Activated T-cell treated with anti-CD3 and anti-CD28 coated beads, Interleukin-2, amount 50 U/mL, for 24 hours (primary cell): ENCODE results near the gene SCFD2.

Experiments used
- DNase-seq: peaks from one replicate; pipeline ENCODE4 v3.0.0-alpha.2; 2020
- H3K27ac Mint-ChIP-seq: 2 replicates; pipeline ENCODE4 v1.8.0; 2020; ENCODE audit warnings: mild to moderate bottlenecking, mixed read lengths
- H3K27me3 Mint-ChIP-seq: 2 replicates; pipeline ENCODE4 v1.8.0; 2020; ENCODE audit warnings: mixed read lengths
- H3K36me3 Mint-ChIP-seq: 2 replicates; pipeline ENCODE4 v1.8.0; 2020; ENCODE audit warnings: low read depth, mixed read lengths
- H3K4me1 Mint-ChIP-seq: 2 replicates; pipeline ENCODE4 v1.8.0; 2020; ENCODE audit warnings: low read depth, mixed read lengths
- H3K4me3 Mint-ChIP-seq: 2 replicates; pipeline ENCODE4 v1.8.0; 2020; ENCODE audit warnings: mild to moderate bottlenecking, moderate library complexity, mixed read lengths
- H3K9me3 Mint-ChIP-seq: 2 replicates; pipeline ENCODE4 v1.8.0; 2020; ENCODE audit warnings: mixed read lengths

Gene SCFD2

GRCh38 chr4:52982946-52983340 lies 382.9 kb downstream of the SCFD2 start:
- Mint-ChIP-seq H3K36me3 (peaks cover under 1% of the 10 kb centered on the region), H3K4me1 (peaks cover 4% of the 10 kb centered on the region), H3K27ac (no peak overlapping the region), H3K4me3 (no peak overlapping the region), H3K9me3 (no peaks in the 10 kb centered on the region), H3K27me3 (no peaks in the 10 kb centered on the region)
- no peak for DNase-seq

GRCh38 chr4:52982255-52982945 lies 383.5 kb downstream of the SCFD2 start:
- no peak overlapping the region for H3K27ac Mint-ChIP-seq

GRCh38 chr4:52979821-52980590 lies 385.9 kb downstream of the SCFD2 start:
- H3K36me3 Mint-ChIP-seq = peaks cover 12% of the 10 kb centered on the region
- H3K27me3 Mint-ChIP-seq = no peaks in the 10 kb centered on the region
- DNase-seq = no peak
- H3K4me3 Mint-ChIP-seq = no peak overlapping the region
- peaks cover 5% of the 10 kb centered on the region for H3K4me1 Mint-ChIP-seq
- H3K9me3 Mint-ChIP-seq = no peaks in the 10 kb centered on the region
- no peak overlapping the region for H3K27ac Mint-ChIP-seq

More at GRCh38 chr4:52982255-52982945, 383.5 kb downstream of the SCFD2 start:
- Mint-ChIP-seq H3K9me3 (no peaks in the 10 kb centered on the region), H3K4me3 (no peak overlapping the region), H3K27me3 (no peaks in the 10 kb centered on the region), H3K36me3 (peaks cover 1% of the 10 kb centered on the region), H3K4me1 (peaks cover 4% of the 10 kb centered on the region)
- no peak for DNase-seq

GRCh38 chr4:52979020-52979419 lies 386.8 kb downstream of the SCFD2 start:
- Mint-ChIP-seq H3K27me3 (no peaks in the 10 kb centered on the region), H3K4me1 (peaks cover 5% of the 10 kb centered on the region), H3K27ac (no peak overlapping the region), H3K9me3 (no peaks in the 10 kb centered on the region), H3K36me3 (peaks cover 12% of the 10 kb centered on the region), H3K4me3 (no peak overlapping the region)
- DNase-seq = no peak

GRCh38 chr4:52977252-52977651 lies 388.6 kb downstream of the SCFD2 start:
- Mint-ChIP-seq H3K27me3 (no peaks in the 10 kb centered on the region), H3K4me1 (peaks cover 2% of the 10 kb centered on the region), H3K27ac (no peak overlapping the region), H3K36me3 (peaks cover 21% of the 10 kb centered on the region), H3K9me3 (no peaks in the 10 kb centered on the region), H3K4me3 (no peak overlapping the region)
- no peak for DNase-seq

- Mint-ChIP-seq H3K4me3 (no peak overlapping the region), H3K27ac (no peak overlapping the region), H3K27me3 (no peaks in the 10 kb centered on the region), H3K4me1 (peaks cover 2% of the 10 kb centered on the region), H3K9me3 (no peaks in the 10 kb centered on the region), H3K36me3 (peaks cover 22% of the 10 kb centered on the region)
- no peak for DNase-seq
Observed at GRCh38 chr4:52976523-52977230, 389.2 kb downstream of the SCFD2 start.

- peaks cover 27% of the 10 kb centered on the region for H3K36me3 Mint-ChIP-seq
- no peaks in the 10 kb centered on the region for H3K4me1 Mint-ChIP-seq
- DNase-seq = no peak
- H3K4me3 Mint-ChIP-seq = no peak overlapping the region
- H3K9me3 Mint-ChIP-seq = no peaks in the 10 kb centered on the region
- H3K27ac Mint-ChIP-seq = no peak overlapping the region
- no peaks in the 10 kb centered on the region for H3K27me3 Mint-ChIP-seq
Observed at GRCh38 chr4:52968691-52969090, 397.2 kb downstream of the SCFD2 start.

GRCh38 chr4:52968241-52968640 lies 397.6 kb downstream of the SCFD2 start:
- Mint-ChIP-seq H3K9me3 (no peaks in the 10 kb centered on the region), H3K4me1 (no peaks in the 10 kb centered on the region), H3K36me3 (peaks cover 26% of the 10 kb centered on the region), H3K4me3 (no peak overlapping the region), H3K27ac (no peak overlapping the region), H3K27me3 (no peaks in the 10 kb centered on the region)
- no peak for DNase-seq

- no peak overlapping the region for H3K4me3 Mint-ChIP-seq
- H3K9me3 Mint-ChIP-seq = no peaks in the 10 kb centered on the region
- H3K27ac Mint-ChIP-seq = no peak overlapping the region
- DNase-seq = no peak
- peaks cover 17% of the 10 kb centered on the region for H3K36me3 Mint-ChIP-seq
- H3K4me1 Mint-ChIP-seq = no peaks in the 10 kb centered on the region
- no peaks in the 10 kb centered on the region for H3K27me3 Mint-ChIP-seq
Observed at GRCh38 chr4:52966781-52967180, 399.1 kb downstream of the SCFD2 start.

GRCh38 chr4:52966172-52966571 lies 399.7 kb downstream of the SCFD2 start:
- Mint-ChIP-seq H3K27me3 (no peaks in the 10 kb centered on the region), H3K4me3 (no peak overlapping the region), H3K36me3 (peaks cover 18% of the 10 kb centered on the region), H3K27ac (no peak overlapping the region), H3K4me1 (no peaks in the 10 kb centered on the region), H3K9me3 (no peaks in the 10 kb centered on the region)
- no peak for DNase-seq

- Mint-ChIP-seq H3K9me3 (no peaks in the 10 kb centered on the region), H3K36me3 (peaks cover 8% of the 10 kb centered on the region), H3K4me3 (no peak overlapping the region), H3K4me1 (no peaks in the 10 kb centered on the region), H3K27ac (no peak overlapping the region), H3K27me3 (no peaks in the 10 kb centered on the region)
- DNase-seq = no peak
Observed at GRCh38 chr4:52964561-52965101, 401.2 kb downstream of the SCFD2 start.

GRCh38 chr4:52964011-52964410 lies 401.9 kb downstream of the SCFD2 start:
- Mint-ChIP-seq H3K27ac (no peak overlapping the region), H3K36me3 (peaks cover 5% of the 10 kb centered on the region), H3K4me3 (no peak overlapping the region), H3K27me3 (no peaks in the 10 kb centered on the region), H3K9me3 (no peaks in the 10 kb centered on the region), H3K4me1 (no peaks in the 10 kb centered on the region)
- no peak for DNase-seq

GRCh38 chr4:52962721-52963120 lies 403.1 kb downstream of the SCFD2 start:
- H3K9me3 Mint-ChIP-seq = no peaks in the 10 kb centered on the region
- no peaks in the 10 kb centered on the region for H3K4me1 Mint-ChIP-seq

GRCh38 chr4:52961666-52962412 lies 404.0 kb downstream of the SCFD2 start:
- Mint-ChIP-seq H3K27ac (no peak overlapping the region), H3K4me1 (no peaks in the 10 kb centered on the region)

More at GRCh38 chr4:52962721-52963120, 403.1 kb downstream of the SCFD2 start:
- Mint-ChIP-seq H3K4me3 (no peak overlapping the region), H3K36me3 (peaks cover 5% of the 10 kb centered on the region), H3K27me3 (no peaks in the 10 kb centered on the region), H3K27ac (no peak overlapping the region)
- DNase-seq = no peak

More at GRCh38 chr4:52961666-52962412, 404.0 kb downstream of the SCFD2 start:
- no peaks in the 10 kb centered on the region for H3K27me3 Mint-ChIP-seq
- H3K4me3 Mint-ChIP-seq = no peak overlapping the region
- H3K36me3 Mint-ChIP-seq = peaks cover 5% of the 10 kb centered on the region
- no peaks in the 10 kb centered on the region for H3K9me3 Mint-ChIP-seq
- no peak for DNase-seq
